GM23338 (cell line): ENCODE data around the gene AVPR1A. TPM values are rescaled to one million over a fixed set of nuclear protein-coding genes. Genes with fewer than 3 reads are reported as not detected.

Experiments
- ATAC-seq: fragments of 200-7000 bp; cut with Tn5 transposase; 3 replicates; pipeline ENCODE4 v1.9.1; 2020
- DNase-seq: peaks from one replicate; pipeline ENCODE4 v3.0.0-alpha.2; 2015; ENCODE audit warnings: low spot score
- H2AFZ ChIP-seq: fragments of 200-600 bp; sonication (generic); 2 replicates; pipeline ENCODE4 v1.8.0; 2016; ENCODE audit warnings: antibody characterized with exemption, mild to moderate bottlenecking, moderate library complexity
- H3F3A ChIP-seq: fragments of 200-600 bp; sonication (generic); replicated peaks from 2 replicates; pipeline ENCODE4 v1.8.0; 2017; ENCODE audit warnings: antibody characterized with exemption, mixed run types, low read depth
- H3K27ac ChIP-seq: fragments of 200-600 bp; sonication (generic); 2 replicates; pipeline ENCODE4 v1.6.1; 2016; ENCODE audit warnings: low read depth
- H3K27me3 ChIP-seq: fragments of 200-600 bp; sonication (generic); 2 replicates; pipeline ENCODE4 v1.8.0; 2016; ENCODE audit warnings: mild to moderate bottlenecking, mixed run types, moderate library complexity; ENCODE audit not compliant: insufficient read depth
- H3K36me3 ChIP-seq: fragments of 200-600 bp; sonication (generic); 2 replicates; pipeline ENCODE4 v1.8.0; 2016; ENCODE audit warnings: mild to moderate bottlenecking; ENCODE audit not compliant: insufficient read depth
- H3K4me1 ChIP-seq: fragments of 200-600 bp; sonication (generic); 2 replicates; pipeline ENCODE4 v1.8.0; 2016; ENCODE audit warnings: mild to moderate bottlenecking, moderate library complexity; ENCODE audit not compliant: insufficient read depth
- H3K4me2 ChIP-seq: fragments of 200-600 bp; sonication (generic); 2 replicates; pipeline ENCODE4 v1.7.1; 2017; ENCODE audit warnings: mixed run types
- H3K4me3 ChIP-seq: fragments of 200-600 bp; sonication (generic); 2 replicates; pipeline ENCODE4 v1.6.1; 2016; ENCODE audit warnings: mixed run types
- H3K79me2 ChIP-seq: fragments of 200-600 bp; sonication (generic); replicated peaks from 2 replicates; pipeline ENCODE4 v1.8.0; 2017; ENCODE audit warnings: mild to moderate bottlenecking; ENCODE audit not compliant: insufficient read depth
- H3K9me2 ChIP-seq: fragments of 200-600 bp; sonication (generic); 2 replicates; pipeline ENCODE4 v1.8.0; 2017; ENCODE audit not compliant: insufficient read depth
- H4K20me1 ChIP-seq: fragments of 200-600 bp; sonication (generic); replicated peaks from 2 replicates; pipeline ENCODE4 v1.8.0; 2017; ENCODE audit warnings: mild to moderate bottlenecking; ENCODE audit not compliant: insufficient read depth
- H3K27ac Mint-ChIP-seq: 2 replicates; pipeline ENCODE4 v1.8.0; 2020; ENCODE audit warnings: inconsistent platforms, mild to moderate bottlenecking, moderate library complexity, mixed read lengths
- H3K27me3 Mint-ChIP-seq: 3 replicates; pipeline ENCODE4 v1.8.0; 2022; ENCODE audit warnings: low read depth, mild to moderate bottlenecking, moderate library complexity, mixed read lengths, inconsistent platforms; ENCODE audit not compliant: insufficient read depth, poor library complexity
- H3K36me3 Mint-ChIP-seq: 3 replicates; pipeline ENCODE4 v1.8.0; 2021; ENCODE audit warnings: low read depth, mild to moderate bottlenecking, inconsistent platforms, moderate library complexity, mixed read lengths
- H3K4me1 Mint-ChIP-seq: 3 replicates; pipeline ENCODE4 v1.8.0; 2020; ENCODE audit warnings: mild to moderate bottlenecking, inconsistent platforms, mixed read lengths
- H3K4me3 Mint-ChIP-seq: 3 replicates; pipeline ENCODE4 v1.8.0; 2021; ENCODE audit warnings: moderate library complexity, mild to moderate bottlenecking, inconsistent platforms, mixed read lengths
- H3K9me3 Mint-ChIP-seq: 3 replicates; pipeline ENCODE4 v1.8.0; 2020; ENCODE audit warnings: moderate library complexity, mild to moderate bottlenecking, inconsistent platforms, mixed read lengths
- CREB1 ChIP-seq: fragments of 250-450 bp; sonication (Bioruptor Pico); IDR thresholded peaks from 2 replicates; pipeline ENCODE4 v1.5.0; 2020; ENCODE audit warnings: low read depth, mild to moderate bottlenecking, moderate library complexity
- CTCF ChIP-seq, 2 experiments: fragments of 200-600 bp in 1 of 2; sonication (generic) in 1 of 2; conservative IDR thresholded peaks; 2 replicates each; pipeline versions ENCODE4 v1.5.1 to v1.6.1; 2016 to 2017; ENCODE audit warnings: antibody characterized with exemption in 2 of 2, low read depth in 2 of 2, mild to moderate bottlenecking in 2 of 2, moderate library complexity in 1 of 2
- ETS1 ChIP-seq: IDR thresholded peaks from 2 replicates; pipeline ENCODE4 v1.6.1; 2016; ENCODE audit warnings: antibody characterized with exemption
- EZH2 ChIP-seq: fragments of 200-600 bp; sonication (generic); IDR thresholded peaks from one replicate; pipeline ENCODE4 v1.8.0; 2017; ENCODE audit warnings: antibody characterized with exemption, mild to moderate bottlenecking, low read depth; ENCODE audit not compliant: unreplicated experiment
- JUNB ChIP-seq: IDR thresholded peaks from one replicate; pipeline ENCODE4 v1.6.1; 2016; ENCODE audit warnings: antibody characterized with exemption; ENCODE audit not compliant: unreplicated experiment
- REST ChIP-seq: IDR thresholded peaks from one replicate; pipeline ENCODE4 v1.6.1; 2018; ENCODE audit warnings: antibody characterized with exemption; ENCODE audit not compliant: unreplicated experiment
- ZNF114 ChIP-seq: fragments of 250-450 bp; sonication (Bioruptor Pico); IDR thresholded peaks from 2 replicates; pipeline ENCODE4 v1.5.0; 2020; ENCODE audit warnings: mild to moderate bottlenecking, moderate library complexity
- ZNF462 ChIP-seq: fragments of 250-450 bp; sonication (Bioruptor Pico); IDR thresholded peaks from 2 replicates; pipeline ENCODE4 v1.5.0; 2020; ENCODE audit warnings: mild to moderate bottlenecking, moderate library complexity
- polyA plus RNA-seq: library from polyadenylated mRNA; unstranded; fragments of >200 nt; fragmentation: Nextera tagmentation; extraction: Ambion mirVana; gene quantifications from 2 replicates; pipeline ENCODE4 v1.2.1, GENCODE V29; 2016
- total RNA-seq: library from RNA; depleted of rRNA; stranded (reverse); fragments of >200 nt; shearing (Covaris generic); gene quantifications from 2 replicates; pipeline ENCODE4 v1.2.3, GENCODE V29; 2014

AVPR1A gene
- total and polyA plus RNA-seq, 2 experiments from 2014 or later: 0.24 TPM; not detected in 1

GRCh38 chr12:63132201-63132600 lies 18.8 kb downstream of the AVPR1A start (continued):
- no peak for TF ChIP-seq ETS1

GRCh38 chr12:63129927-63130326 lies 21.1 kb downstream of the AVPR1A start:
- H3K4me3 ChIP-seq: no peak overlapping the region

More at GRCh38 chr12:63129927-63130326, 21.1 kb downstream of the AVPR1A start:
- Mint-ChIP-seq H3K4me1 (no peaks in the 10 kb centered on the region), H3K4me3 (no peak overlapping the region), H3K9me3 (no peaks in the 10 kb centered on the region), H3K27me3 (no peaks in the 10 kb centered on the region), H3K36me3 (no peaks in the 10 kb centered on the region), H3K27ac (no peak overlapping the region)
- TF ChIP-seq REST (no peak), ZNF114 (CRISPR knock-in tag) (no peak), EZH2 (no peak), ZNF462 (CRISPR knock-in tag) (no peak), CTCF (conservative IDR thresholded peaks at IDR 0.05; ENCODE audit: low read depth in 2 of 2) (no peak), CREB1 (CRISPR knock-in tag) (no peak), JUNB (no peak)
- DNase-seq: no peak
- no peaks in the 10 kb centered on the region for H3K79me2 ChIP-seq
- no peak overlapping the region for H2AFZ ChIP-seq
- no peaks in the 10 kb centered on the region for H3K36me3 ChIP-seq
- no peak overlapping the region for H3K4me2 ChIP-seq
- no peak overlapping the region for H3K27ac ChIP-seq
- H3F3A ChIP-seq: no peaks in the 10 kb centered on the region
- H3K27me3 ChIP-seq: no peaks in the 10 kb centered on the region
- ATAC-seq: no peak
- no peaks in the 10 kb centered on the region for H3K4me1 ChIP-seq
- H4K20me1 ChIP-seq: no peaks in the 10 kb centered on the region
- H3K9me2 ChIP-seq: no peaks in the 10 kb centered on the region
